Measurements from ENCODE around the gene IL3.

DNA sequence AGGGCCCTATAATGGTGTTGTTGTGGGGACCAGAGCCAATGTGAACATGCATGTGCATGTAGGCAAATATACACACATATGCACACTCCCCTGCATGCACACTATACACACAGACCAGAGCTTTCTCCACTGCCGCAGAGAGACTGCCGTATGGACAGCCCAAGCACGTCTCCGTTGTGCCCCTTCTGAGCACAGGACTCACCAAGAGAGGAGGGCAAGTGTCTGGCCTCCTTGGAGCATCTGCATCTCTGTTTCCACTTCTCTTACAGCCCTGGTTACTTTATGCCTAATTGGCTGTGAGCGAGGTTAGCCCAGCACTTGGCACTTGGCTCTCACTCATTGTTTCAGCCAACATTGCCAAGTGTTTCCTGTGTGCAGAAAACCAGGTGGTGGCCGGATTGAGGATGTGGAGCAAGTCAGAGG lies 43.5 kb downstream of the IL3 start:
- TF ChIP-seq POLR2AphosphoS5 (IDR thresholded peaks at IDR 0.05; ENCODE audit: insufficient read depth in 1 of 2, low read depth in 1 of 2) = no peak
- TF ChIP-seq CTCF (IDR thresholded peaks at IDR 0.05) = no peak

All from vagina (tissue), 2 donors.